Kidney epithelial cell (primary cell): ENCODE data around the gene PLAC1. TPM values are rescaled to one million over a fixed set of nuclear protein-coding genes. Genes with fewer than 3 reads are reported as not detected.

ENCODE experiments used
- DNase-seq: peaks from one replicate; pipeline ENCODE4 v3.0.0-alpha.2; 2010; ENCODE audit warnings: low read depth
- H3K27me3 ChIP-seq: 2 replicates; pipeline ENCODE4 v1.6.0; 2011; ENCODE audit warnings: low read length; ENCODE audit not compliant: control insufficient read depth, insufficient read depth
- H3K36me3 ChIP-seq: 2 replicates; pipeline ENCODE4 v1.5.1; 2011; ENCODE audit warnings: low read length; ENCODE audit not compliant: control insufficient read depth, insufficient read depth
- H3K4me3 ChIP-seq: 2 replicates; pipeline ENCODE4 v1.5.1; 2011; ENCODE audit warnings: low read depth, mild to moderate bottlenecking, control low read depth, low read length
- total RNA-seq: library from RNA; depleted of rRNA; stranded (reverse); fragments of >200 nt; gene quantifications from 2 replicates; pipeline ENCODE4 v1.2.3, GENCODE V29; 2015
- TF ChIP-seq, protein P1 (sequence below): IDR thresholded peaks from 2 replicates; pipeline ENCODE4 v1.5.1; 2011; ENCODE audit warnings: mild to moderate bottlenecking, moderate library complexity, low read length, control low read depth, inconsistent platforms; ENCODE audit not compliant: insufficient read depth, poor library complexity, severe bottlenecking

The PLAC1 gene
- total RNA-seq, 1 donor from 2014 or later = not detected

DNA sequence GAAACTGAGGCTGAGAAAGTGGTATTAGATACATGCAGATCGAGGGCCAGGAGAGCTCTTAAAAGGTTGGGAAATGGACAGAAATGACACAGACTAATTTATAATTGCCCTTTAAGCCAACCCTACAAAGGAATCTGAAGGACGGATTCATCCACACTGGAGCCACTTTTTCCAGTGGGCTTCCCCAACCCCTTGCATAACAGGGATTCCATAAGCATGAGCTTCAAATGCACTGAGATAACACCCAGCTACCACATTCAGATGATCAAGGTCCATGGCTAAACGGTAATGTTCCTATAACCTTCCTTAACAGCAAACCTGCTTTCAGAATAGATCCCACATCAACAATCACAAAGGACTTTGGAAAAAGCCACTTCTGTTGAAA lies 34.2 kb downstream of the PLAC1 start:
- Histone ChIP-seq H3K4me3 (no peak overlapping the region), H3K36me3 (no peaks in the 10 kb centered on the region), H3K27me3 (no peaks in the 10 kb centered on the region)
- TF ChIP-seq, protein P1, sequence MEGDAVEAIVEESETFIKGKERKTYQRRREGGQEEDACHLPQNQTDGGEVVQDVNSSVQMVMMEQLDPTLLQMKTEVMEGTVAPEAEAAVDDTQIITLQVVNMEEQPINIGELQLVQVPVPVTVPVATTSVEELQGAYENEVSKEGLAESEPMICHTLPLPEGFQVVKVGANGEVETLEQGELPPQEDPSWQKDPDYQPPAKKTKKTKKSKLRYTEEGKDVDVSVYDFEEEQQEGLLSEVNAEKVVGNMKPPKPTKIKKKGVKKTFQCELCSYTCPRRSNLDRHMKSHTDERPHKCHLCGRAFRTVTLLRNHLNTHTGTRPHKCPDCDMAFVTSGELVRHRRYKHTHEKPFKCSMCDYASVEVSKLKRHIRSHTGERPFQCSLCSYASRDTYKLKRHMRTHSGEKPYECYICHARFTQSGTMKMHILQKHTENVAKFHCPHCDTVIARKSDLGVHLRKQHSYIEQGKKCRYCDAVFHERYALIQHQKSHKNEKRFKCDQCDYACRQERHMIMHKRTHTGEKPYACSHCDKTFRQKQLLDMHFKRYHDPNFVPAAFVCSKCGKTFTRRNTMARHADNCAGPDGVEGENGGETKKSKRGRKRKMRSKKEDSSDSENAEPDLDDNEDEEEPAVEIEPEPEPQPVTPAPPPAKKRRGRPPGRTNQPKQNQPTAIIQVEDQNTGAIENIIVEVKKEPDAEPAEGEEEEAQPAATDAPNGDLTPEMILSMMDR = no peak
- DNase-seq = no peak

DNA sequence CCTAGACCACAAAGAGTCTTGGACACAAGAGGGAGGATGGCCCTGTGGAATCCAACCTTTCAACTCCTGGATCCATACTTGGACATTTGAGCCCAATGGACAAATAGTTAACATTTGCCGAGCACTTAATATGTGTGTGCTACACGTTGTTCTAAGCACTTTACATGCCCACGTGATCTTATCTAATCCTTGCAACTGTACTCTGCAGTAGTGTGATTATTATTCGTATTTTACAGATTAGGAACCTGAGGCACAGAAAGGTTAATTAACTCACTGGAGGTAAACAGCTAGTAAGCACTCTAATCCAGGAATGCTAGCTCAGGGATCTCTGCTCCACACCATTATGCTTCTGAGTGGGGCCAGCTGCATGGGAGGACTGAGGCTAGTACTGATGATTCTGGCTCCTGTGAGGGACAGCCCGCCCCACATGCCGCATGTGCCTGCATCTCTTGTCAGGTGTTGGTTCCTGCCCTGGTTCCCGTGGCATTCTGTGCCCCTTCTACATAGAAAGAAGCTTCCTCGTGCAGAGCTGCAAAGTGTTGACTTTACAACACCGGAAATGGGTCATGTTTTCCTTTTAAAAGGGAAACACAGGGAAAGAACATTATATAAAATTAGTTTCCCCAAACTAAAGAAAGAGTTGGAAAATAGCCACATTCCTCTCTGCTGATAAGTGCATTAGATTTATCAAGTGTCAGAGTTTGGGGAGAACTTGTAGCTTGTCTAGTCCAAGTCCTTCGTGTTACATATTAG lies 34.8 kb downstream of the PLAC1 start:
- DNase-seq = no peak

DNA sequence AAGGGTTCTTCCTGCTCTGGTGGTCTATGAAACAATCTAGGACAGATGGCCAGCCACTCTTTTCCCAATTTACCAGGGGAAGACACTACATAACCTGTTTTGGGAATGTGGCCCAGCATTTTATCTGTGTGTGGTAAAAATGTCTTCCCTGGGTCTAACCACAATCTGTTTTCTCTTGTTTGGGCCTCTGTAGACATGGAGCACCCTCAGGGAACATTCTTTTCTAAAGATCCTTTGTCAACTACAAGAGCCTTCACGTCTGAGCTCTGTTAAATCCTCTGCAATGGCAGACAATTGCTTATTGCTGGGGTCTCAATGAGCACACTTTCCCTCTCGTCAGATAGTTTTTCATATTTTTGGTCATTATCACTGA lies 35.5 kb downstream of the PLAC1 start:
- TF ChIP-seq, protein P1 = no peak

More for the DNA sequence above, 34.8 kb downstream of the PLAC1 start:
- Histone ChIP-seq H3K4me3 (no peak overlapping the region), H3K36me3 (no peaks in the 10 kb centered on the region), H3K27me3 (no peaks in the 10 kb centered on the region)
- TF ChIP-seq, protein P1 = no peak

DNA sequence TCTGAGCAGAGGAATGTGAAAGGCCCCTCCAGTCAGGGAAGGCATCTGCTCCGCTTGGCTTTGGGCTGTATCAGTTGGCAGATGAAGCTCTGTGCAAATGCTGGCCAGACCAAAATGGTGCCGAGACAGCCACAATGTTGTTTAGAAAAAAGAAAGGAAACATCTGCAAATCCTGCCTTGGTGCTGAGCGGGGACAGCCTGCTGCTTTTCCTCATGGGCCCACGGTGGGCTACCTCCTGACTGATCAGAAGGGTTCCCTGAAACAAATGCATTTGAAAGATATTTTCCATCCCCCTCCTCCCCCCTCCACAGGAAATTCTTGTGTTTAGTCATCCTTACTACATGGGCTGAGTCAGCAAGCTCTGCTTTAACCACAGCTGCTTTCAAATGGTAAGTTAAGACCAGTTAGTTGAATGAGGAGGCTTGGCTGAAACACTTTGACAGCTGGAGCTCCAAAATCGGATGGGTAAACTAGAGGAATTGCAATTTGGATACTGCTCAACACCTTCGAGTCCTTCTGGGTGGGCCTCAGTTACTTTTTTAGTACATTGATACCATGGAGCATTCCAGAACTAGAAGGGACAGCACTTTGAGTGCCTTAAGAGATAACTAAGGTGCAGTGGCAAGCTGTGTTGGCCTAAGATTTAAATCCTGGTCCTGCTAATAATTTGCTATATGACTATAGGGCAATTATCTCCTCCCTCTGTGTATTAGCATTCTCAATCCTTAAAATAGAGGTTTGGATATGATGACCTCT lies 36.0 kb downstream of the PLAC1 start:
- no peak overlapping the region for H3K4me3 ChIP-seq
- TF ChIP-seq, protein P1 = no peak
- DNase-seq = peak; percentile 71
- H3K36me3 ChIP-seq = no peaks in the 10 kb centered on the region
- H3K27me3 ChIP-seq = no peaks in the 10 kb centered on the region

More for the DNA sequence above, 35.5 kb downstream of the PLAC1 start:
- no peak overlapping the region for H3K4me3 ChIP-seq
- no peaks in the 10 kb centered on the region for H3K27me3 ChIP-seq
- no peak for DNase-seq
- no peaks in the 10 kb centered on the region for H3K36me3 ChIP-seq

DNA sequence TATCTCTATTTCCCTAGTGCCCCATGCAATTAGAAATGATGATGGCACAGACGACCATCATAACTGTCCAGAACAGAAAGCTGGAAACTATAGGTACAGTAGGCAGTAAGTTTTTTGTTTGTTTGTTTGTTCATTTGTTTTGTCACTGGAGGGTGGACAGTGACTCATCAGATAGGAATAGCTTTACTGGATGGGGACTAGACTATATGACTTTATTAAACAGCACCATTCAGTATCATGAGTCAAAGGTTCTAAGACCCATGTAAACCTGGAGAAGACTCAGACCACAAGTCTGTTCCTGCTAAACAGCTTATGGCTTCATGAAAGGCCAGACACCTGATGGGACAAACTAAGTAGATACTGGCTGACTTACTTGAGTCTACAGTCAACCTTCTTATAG lies 38.4 kb downstream of the PLAC1 start:
- TF ChIP-seq, protein P1 = no peak
- no peaks in the 10 kb centered on the region for H3K27me3 ChIP-seq
- H3K4me3 ChIP-seq = no peak overlapping the region
- no peak for DNase-seq
- H3K36me3 ChIP-seq = no peaks in the 10 kb centered on the region
